ENCODE data around the gene PISD.
"Not testable (repeated sequence)": the region's sequence is repeated elsewhere in the genome, so short reads cannot be mapped to it uniquely, and the experiment has no call there.

Gene PISD

GRCh38 chr22:31661851-31662667, at the start of gene PISD:
TSS of gene PISD (minus strand) at chr22:31662215. CDS start at chr22:31662208, 7 bp downstream.
- DNase-seq = peak; percentile 85 to 95 (median 94)

- DNase-seq = not testable (repeated sequence)
These were observed 49.2 kb upstream of the PISD start for GRCh38 chr22:31711226-31711625.

GRCh38 chr22:31707519-31707918, 45.5 kb upstream of the PISD start:
- no peak for DNase-seq

GRCh38 chr22:31695423-31695822, 33.4 kb upstream of the PISD start:
- DNase-seq = no peak

GRCh38 chr22:31694046-31694445, 32.0 kb upstream of the PISD start:
- DNase-seq = not testable (repeated sequence)

- DNase-seq = no peak
These were observed 30.3 kb upstream of the PISD start for GRCh38 chr22:31692186-31692886.

- no peak for DNase-seq
These were observed 29.4 kb upstream of the PISD start for GRCh38 chr22:31691408-31691807.

GRCh38 chr22:31683181-31684105, 21.4 kb upstream of the PISD start:
- no peak for DNase-seq

GRCh38 chr22:31682751-31683150, 20.7 kb upstream of the PISD start:
- no peak for DNase-seq

GRCh38 chr22:31681349-31682345, 19.6 kb upstream of the PISD start:
- no peak for DNase-seq

GRCh38 chr22:31680861-31681341, 18.9 kb upstream of the PISD start:
- DNase-seq = no peak

- no peak for DNase-seq
These were observed 16.7 kb upstream of the PISD start for GRCh38 chr22:31678748-31679147.

GRCh38 chr22:31676700-31677099, 14.7 kb upstream of the PISD start:
- peak; percentile 75 to 84 (median 80) for DNase-seq

GRCh38 chr22:31674219-31674618, 12.2 kb upstream of the PISD start:
- DNase-seq = not testable (repeated sequence)

- not testable (repeated sequence) for DNase-seq
These were observed 6.8 kb upstream of the PISD start for GRCh38 chr22:31668849-31669248.

GRCh38 chr22:31662668-31663037, 638 bp upstream of the PISD start:
- DNase-seq = no peak

GRCh38 chr22:31660860-31661341, 1.1 kb downstream of the PISD start:
- peak in 1 of 4 experiments; percentile 4 for DNase-seq

- no peak for DNase-seq
These were observed 2.8 kb downstream of the PISD start for GRCh38 chr22:31659246-31659645.

GRCh38 chr22:31654408-31654807, 7.6 kb downstream of the PISD start:
- DNase-seq = no peak

- no peak for DNase-seq
These were observed 8.1 kb downstream of the PISD start for GRCh38 chr22:31653944-31654343.

- no peak for DNase-seq
These were observed 8.9 kb downstream of the PISD start for GRCh38 chr22:31652911-31653684.

Measured in activated CD4-positive, CD25-positive, alpha-beta regulatory T cell (primary cell).